GM12875 (cell line): ENCODE results near the gene RGS7.

Experiments used
- H3K4me3 ChIP-seq: one replicate; pipeline ENCODE4 v1.5.1; 2011; ENCODE audit warnings: low read depth, low read length, control low read depth
- CTCF ChIP-seq: IDR thresholded peaks from 2 replicates; pipeline ENCODE4 v1.5.1; 2011; ENCODE audit warnings: low read depth, mild to moderate bottlenecking, control low read depth, inconsistent platforms, low read length, moderate library complexity, borderline replicate concordance; ENCODE audit not compliant: insufficient read depth

Gene RGS7

GRCh38 chr1:240869071-240869470, 487.9 kb downstream of the RGS7 start:
- H3K4me3 ChIP-seq, result no peak overlapping the region
- TF ChIP-seq CTCF, result no peak

GRCh38 chr1:240866724-240867123, 490.3 kb downstream of the RGS7 start:
- no peak overlapping the region for H3K4me3 ChIP-seq
- TF ChIP-seq CTCF, result no peak

- H3K4me3 ChIP-seq, result no peak overlapping the region
- TF ChIP-seq CTCF, result no peak
Measured at GRCh38 chr1:240860023-240860422, 497.0 kb downstream of the RGS7 start.

- no peak overlapping the region for H3K4me3 ChIP-seq
- TF ChIP-seq CTCF, result no peak
Measured at GRCh38 chr1:240854367-240854766, 502.6 kb downstream of the RGS7 start.

- no peak for TF ChIP-seq CTCF
- H3K4me3 ChIP-seq, result no peak overlapping the region
Measured at GRCh38 chr1:240847325-240847724, 509.7 kb downstream of the RGS7 start.

GRCh38 chr1:240844486-240844885, 512.5 kb downstream of the RGS7 start:
- no peak overlapping the region for H3K4me3 ChIP-seq
- TF ChIP-seq CTCF, result no peak

GRCh38 chr1:240843798-240844197, 513.2 kb downstream of the RGS7 start:
- no peak for TF ChIP-seq CTCF
- no peak overlapping the region for H3K4me3 ChIP-seq
